Erythroblast (primary cell): ENCODE data around the gene PADI6.

Experiments
- DNase-seq, 2 experiments: peaks; one replicate each; lab custom pipeline; 2025; lab: John Stamatoyannopoulos, UW
- GATA1 ChIP-seq: IDR thresholded peaks from 2 replicates; pipeline ENCODE4 v1.6.1; 2011; ENCODE audit warnings: low read depth, mild to moderate bottlenecking, control low read depth, low read length, moderate library complexity
- POLR2A ChIP-seq: IDR thresholded peaks from 2 replicates; pipeline ENCODE4 v1.6.1; 2011; ENCODE audit warnings: mild to moderate bottlenecking, low read length

PADI6 gene

DNA sequence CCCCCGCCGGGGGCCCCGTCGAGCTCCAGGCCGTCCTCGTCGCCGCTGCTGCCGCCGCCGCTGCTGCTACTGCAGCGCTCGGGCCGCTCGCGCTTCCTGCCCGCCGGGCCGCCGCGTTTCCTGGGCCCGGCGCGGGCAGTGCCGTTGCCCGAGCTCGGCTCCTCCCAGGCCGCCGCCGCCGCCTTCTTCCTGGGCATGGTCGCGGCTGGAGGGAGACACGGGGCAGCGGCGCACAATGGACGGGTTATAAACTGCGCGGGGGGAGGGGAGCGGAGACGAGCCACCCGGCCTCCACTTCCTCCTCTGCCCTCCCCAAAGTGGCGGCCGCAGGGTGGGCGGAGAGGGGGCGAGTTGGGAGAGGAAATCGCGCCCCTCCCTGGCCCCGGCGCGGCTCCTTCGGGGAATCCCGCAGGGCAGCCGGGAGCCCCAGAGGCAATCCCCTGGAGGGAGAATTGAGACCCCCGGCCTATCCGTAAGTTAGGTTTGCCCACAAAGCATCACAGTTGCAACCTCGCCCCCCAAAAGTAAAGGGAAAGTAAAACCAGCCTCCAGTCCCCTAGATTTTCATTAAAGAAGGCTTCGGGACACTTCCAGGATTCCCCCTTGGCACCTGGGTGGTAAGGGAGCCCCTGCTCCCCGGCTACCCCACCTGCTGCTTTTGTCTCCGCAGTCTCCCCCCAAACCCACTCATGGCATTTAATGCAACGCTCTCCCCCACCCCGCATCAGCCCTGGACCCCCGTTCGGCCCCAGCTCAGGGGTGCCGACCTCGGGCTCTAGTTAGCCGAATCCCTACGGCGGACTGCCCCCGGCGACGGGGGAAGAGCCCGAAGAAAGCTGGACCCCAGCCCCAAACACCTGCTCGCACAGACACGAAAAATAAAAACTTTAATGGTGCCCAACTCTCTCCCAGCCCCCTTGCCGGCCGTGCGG is 66.6 kb downstream of the PADI6 start:
- DNase-seq: peak; percentile 76 to 78
- TF ChIP-seq POLR2A (peak; percentile 34), GATA1 (no peak)

DNA sequence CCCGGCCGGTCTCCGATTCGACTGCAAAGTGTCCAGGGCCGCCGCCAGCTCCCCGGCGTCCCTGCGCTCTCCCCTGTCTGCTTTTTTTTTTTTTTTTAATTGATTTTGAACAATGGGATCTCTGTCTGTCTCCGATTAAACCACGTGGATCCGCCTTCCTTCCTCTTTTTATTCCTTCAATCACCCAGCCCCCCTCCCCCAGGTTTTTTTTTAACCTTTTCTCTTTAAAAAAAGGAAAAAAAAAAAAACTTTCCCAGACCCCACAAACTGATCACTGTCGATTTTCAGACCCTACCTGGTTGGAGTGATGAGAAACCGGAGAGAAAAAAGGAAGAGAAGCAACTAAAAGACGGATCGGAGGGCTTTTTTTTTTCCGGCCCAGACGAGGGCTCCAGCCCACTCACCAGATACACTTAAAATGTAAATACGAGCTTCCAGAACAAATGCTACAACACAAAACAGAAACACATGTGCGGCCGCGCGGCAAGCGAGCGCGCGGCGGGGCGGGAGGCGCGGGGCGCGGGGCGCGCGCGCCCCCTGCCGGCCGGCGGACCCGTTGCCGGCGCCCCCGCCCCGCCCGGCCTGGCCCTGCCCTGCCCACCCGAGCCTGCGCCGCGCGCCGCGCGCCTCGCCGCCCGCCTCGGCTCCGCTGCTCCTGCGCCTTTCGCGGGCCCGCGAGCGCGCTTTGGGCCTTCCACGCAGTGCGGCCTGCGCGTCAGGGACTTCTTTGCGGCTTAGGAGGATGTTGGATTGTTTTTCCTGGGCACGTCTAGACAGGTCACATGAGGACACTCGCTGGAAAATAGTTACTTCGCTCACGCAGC is 67.5 kb downstream of the PADI6 start, which contains the start of gene RCC2:
Gene RCC2 (minus strand): TSS at position 428 of the 824 bp plus-strand sequence. CDS start 1,163 bp downstream, outside the sequence.
- peak; percentile 87 to 91 for DNase-seq
- TF ChIP-seq GATA1 (no peak), POLR2A (peak; percentile 69)

DNA sequence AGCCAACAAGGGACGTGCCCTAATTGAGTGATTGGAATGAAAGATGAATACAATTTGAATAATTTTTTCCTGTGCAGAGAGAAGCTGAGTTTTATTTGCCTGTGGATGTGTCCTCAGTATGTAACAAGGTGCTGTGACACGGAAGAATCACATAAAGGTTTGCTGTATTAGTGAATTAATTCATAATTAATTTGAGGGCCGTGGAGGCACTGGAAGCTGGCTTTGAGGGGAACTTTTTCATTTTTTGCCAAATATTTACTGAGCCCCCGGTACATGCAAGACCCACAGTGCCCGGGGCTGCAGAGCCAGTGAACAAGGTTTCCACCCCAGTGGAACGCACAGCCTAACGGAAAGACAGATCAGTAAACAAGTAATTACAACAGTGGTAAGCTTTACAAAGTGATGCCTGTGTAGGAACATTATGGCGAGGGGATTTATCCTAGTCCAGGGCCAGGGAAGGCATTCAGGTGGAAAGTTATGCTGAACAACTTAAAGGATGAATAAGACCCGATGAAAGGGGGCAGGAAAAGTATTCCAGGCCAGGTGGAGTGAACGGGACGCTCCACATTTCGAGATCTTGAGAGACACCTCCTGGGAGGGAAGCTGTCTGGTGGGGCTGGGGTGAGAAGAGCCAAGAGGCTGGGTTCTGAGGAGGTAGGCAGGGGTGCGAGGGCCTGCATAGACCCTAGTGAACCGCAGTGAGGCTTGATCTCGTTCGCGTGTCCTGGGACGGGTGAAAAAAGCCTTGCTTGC is 68.3 kb downstream of the PADI6 start:
- no peak for TF ChIP-seq GATA1
- TF ChIP-seq POLR2A: peak; percentile 38

DNA sequence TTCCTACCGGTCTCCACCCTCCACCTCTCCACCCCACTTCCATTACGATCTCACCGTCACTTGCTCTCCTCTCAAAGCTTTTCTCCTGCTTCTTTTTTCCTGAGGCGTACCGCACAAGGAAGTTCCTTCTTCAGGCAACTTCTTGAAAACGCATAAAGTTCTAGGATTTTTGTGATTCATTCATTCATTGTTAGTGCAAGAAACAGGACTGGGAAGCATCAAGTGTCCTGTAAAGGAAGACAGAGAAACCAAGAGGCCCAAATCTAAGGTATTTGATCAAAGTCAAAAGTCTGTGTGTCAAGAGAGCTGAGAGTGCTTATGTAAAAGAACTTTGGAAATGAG is 68.8 kb downstream of the PADI6 start:
- peak in 1 of 2 experiments; percentile 71 for DNase-seq
- TF ChIP-seq GATA1 (no peak), POLR2A (no peak)

More for the DNA sequence above, 68.3 kb downstream of the PADI6 start:
- DNase-seq: peak; percentile 35 to 70

DNA sequence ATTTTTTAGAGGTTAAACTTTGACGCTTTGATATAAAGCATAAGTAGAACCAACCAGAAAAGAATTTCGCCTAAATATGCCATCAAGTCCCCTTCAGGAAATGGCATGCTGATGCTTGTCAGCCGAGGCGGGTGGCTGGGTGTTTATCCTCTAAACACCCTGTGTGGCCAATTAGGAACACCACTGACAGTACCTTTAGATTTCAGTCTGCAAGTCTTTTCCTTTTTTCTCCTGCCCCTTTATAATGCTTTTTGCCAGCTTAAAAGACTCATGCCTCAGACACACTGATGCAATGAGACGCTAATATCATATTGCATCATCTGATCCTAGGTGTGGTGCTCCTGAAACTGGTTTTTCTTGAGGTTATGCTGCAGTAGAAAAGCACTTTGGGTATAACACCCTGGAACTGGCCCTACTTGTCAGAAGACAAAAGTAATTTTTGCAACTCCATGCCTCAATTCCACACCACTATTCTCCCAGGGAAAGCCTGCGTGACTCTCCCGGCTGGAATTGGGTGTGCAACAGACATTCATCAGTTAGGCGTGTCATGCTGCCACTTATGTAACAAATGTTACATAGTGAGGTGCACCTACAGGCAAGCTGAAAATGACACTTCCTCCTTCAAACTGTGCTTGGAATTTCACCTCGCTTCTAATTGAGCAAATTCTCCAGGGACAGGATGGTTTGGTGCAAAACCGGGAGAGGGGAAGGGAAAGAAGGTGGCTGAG is 69.4 kb downstream of the PADI6 start:
- TF ChIP-seq GATA1 (no peak), POLR2A (peak; percentile 56)
- DNase-seq: peak; percentile 84 to 92

DNA sequence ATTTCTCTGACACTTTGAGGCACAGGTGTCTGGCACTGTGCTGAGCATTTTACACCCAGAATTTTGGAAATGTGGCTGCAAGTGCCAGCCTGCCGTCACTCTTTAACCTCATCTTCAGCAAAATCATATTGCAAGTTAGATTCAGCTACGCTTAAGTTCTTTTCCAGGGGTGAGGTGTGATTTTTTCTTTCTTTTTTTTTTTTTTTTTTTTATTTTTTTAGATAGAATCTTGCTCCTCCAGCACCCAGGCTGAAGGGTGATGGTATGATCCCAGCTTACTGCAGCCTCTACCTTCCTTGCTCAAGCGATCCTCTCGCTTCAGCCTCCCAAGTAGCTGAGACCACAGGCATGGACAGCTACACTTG is 70.0 kb downstream of the PADI6 start:
- TF ChIP-seq POLR2A (no peak), GATA1 (no peak)

DNA sequence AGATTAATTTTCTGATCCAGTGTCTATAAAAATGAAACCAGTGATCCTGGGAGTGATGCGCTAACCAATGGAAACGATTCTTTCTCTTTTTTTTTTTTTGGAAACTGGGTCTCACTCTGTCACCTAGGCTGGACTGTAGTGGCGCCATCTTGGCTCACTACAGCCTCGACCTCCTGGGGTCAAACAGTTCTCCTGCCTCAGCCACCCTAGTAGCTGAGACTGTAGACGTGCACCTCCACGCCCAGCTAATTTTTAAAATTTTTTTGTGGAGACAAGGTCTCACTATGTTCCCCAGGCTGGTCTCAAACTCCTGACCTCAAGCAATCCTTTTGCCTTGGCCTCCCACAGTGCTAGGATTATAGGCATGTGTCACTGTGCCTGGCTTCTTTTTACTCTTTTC is 70.8 kb downstream of the PADI6 start:
- TF ChIP-seq POLR2A (no peak), GATA1 (no peak)
- no peak for DNase-seq

More for the DNA sequence above, 70.0 kb downstream of the PADI6 start:
- DNase-seq: peak in 1 of 2 experiments; percentile 48

DNA sequence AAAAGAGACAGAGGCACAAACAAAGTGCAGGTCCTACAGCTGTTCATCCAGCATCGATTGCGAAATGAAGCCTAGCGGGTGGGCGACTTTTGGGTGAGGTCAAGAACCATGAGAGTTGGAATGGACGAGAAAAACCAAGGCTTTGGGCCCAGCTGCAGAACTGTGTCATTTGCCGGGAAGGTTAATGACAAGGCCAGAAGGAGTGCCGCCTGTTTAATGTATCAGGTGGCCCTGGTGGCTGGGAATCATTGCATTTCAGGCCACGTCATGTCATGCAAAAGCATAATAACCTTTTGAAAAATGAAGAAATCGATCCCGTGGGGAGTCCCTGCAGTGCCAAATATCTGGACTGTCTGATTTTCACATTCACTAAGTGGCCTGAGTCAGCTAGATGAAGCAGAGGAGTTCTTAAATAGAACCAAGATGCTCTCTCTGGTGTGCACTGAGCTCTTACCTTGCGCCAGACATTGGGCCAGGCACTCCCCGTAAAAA is 75.6 kb downstream of the PADI6 start:
- peak in 1 of 2 experiments; percentile 17 for DNase-seq

More for the DNA sequence above, 75.6 kb downstream of the PADI6 start:
- TF ChIP-seq POLR2A: no peak
- no peak for TF ChIP-seq GATA1
